Sigmoid colon (tissue), 4 donors: ENCODE results near the gene FBXO44.

ENCODE experiments used
- CTCF ChIP-seq, 4 experiments: fragments of 450-650 bp in 3 of 4; fragments of 200-600 bp in 1 of 4; IDR thresholded peaks; one replicate each; pipeline ENCODE4 v1.5.1; 2016 to 2019; ENCODE audit warnings: antibody characterized with exemption in 4 of 4, mild to moderate bottlenecking in 3 of 4, moderate library complexity in 2 of 4
- EP300 ChIP-seq, 4 donors: sonication (generic); formaldehyde crosslinking; IDR thresholded peaks; one replicate each; pipeline ENCODE4 v1.6.1; 2017; ENCODE audit warnings: antibody characterized with exemption in 4 of 4

GRCh38 chr1:11620924-11621323 is 33.8 kb upstream of the FBXO44 start:
- no peak for TF ChIP-seq CTCF (IDR thresholded peaks at IDR 0.05)
- no peak for TF ChIP-seq EP300 (IDR thresholded peaks at IDR 0.05)
